HG03439 (cell line): ENCODE measurements around the gene IFRD1.
"Not testable (repeated sequence)": the region's sequence is repeated elsewhere in the genome, so short reads cannot be mapped to it uniquely, and the experiment has no call there.

Experiments
- ATAC-seq: cut with Tn5 transposase; IDR thresholded peaks from one replicate; pipeline ENCODE4 v1.9.1; 2021; ENCODE audit warnings: mild to moderate bottlenecking, moderate library complexity; ENCODE audit not compliant: unreplicated experiment

Gene IFRD1

DNA sequence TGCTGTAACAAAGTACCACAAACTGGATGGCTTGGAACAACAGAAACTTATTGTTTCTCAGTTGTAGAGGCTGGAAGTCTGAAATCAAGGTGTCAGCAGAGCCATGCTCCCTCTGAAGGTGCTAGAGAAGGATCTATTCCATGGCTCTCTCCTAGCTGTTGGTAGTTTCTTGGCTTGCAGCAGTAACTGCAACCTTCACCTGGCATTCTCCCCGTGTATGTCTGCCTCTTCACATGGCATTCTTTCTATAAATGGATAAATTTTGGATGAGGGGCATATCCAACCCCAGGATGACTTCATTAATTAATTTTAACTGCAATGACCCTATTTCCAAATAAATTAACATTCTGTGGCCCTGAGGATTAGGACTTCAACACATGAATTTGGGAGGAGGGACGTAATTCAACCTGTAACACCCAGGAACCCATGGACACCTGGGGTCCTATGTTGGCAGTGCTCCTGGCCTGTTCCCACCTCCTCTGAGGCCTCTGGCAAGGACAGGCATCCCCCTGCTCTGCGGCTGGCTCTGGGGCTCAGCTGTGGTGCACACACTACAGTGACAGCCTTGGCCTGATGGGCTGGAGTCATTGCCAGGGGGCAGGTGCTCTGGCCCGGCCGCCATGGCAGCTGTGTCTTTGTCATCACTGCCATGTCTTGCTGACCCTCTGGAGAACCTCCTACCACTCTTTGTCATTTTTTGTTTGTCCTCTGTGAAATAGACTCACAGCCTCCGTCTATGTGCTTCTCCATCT, 61.4 kb downstream of the IFRD1 start:
- ATAC-seq: no peak

DNA sequence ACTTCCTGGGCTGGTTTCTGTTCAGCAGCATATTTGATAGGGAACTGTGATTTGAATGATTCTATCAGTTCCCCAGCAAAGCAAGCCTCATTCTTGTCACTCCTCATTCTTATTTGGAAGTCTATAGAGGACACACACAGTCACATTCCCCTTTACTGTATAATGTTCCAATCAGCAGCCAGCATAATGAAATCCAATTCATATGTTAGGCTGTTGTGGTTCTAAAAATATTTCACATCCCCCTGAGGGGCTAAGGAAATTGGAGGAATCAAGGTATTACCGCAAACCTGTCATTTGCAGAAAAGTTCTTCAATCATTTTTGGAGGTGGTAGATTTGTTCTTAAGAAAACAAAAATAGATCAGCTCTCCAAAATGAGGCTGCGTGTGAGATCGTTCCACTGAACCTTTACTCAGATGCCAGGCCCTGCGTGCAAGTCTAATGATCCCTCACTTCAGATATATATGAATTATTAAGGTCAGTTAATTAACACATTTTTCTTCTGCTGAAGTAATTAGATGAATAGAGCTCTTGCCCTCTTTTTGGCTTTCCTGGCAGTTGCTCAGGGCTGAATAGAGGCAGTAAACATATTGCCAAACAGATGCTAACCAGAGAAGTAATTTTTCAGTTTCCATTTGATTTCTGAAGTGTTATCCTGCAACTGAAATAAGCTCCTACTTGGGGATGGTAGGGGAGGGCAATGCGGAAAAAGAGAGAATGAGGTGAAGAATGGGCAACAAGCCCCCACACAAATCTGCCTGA, 62.4 kb downstream of the IFRD1 start:
- ATAC-seq: no peak

DNA sequence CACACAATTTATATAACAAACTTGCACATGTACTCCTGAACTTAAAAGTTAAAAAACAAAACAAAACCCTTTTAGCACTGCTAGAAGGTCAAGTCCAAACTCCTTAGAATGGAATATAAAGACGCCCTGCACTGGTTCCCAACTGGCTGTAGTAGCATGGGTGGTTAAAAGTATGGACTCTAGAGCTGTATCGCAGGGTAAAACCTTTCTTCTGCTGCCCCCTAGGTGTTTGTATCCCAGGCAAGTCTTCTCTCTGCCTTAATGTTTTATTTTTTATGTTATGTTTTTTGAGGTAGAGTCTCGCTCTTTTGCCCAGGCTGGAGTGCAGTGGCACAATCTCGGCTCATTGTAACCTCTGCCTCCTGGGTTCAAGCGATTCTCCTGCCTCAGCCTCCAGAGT, 65.7 kb downstream of the IFRD1 start:
- ATAC-seq: no peak

DNA sequence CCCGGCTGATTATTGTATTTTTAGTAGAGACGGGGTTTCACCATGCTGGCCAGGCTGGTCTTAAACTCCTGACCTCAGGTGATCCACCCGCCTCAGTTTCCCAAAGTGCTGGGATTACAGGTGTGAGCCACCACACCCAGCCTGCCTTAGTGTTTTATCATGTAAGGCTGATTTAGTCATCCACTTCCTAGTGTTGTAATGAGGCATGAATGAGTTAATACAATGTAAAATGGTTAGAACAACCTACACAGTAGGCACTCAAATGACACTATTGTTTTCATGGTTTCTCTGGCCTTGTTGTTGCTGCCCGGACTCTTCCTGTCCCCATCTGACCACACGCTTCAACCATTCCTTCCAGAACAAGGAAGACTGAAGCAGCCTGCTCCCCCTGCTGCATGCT, 66.2 kb downstream of the IFRD1 start:
- ATAC-seq: not testable (repeated sequence)

DNA sequence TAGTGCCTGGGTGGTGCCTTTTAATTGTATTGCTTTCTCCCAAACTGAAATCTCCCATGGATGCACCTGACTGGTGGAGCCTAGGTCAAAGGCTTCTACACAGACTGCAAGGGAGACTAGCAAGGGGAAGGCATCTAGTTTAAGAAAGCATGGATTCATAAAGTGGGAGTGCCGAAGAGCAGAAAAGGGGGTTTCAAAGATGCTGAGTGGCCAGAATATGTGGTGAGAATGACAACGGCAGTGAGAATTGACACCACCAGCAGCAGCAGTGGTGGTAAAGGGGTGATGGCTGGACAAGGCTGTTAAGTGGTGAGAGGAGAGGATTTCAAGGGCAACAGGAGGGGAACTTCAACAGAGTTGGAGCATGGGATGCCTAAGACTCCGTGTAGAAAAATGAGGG, 67.2 kb downstream of the IFRD1 start:
- ATAC-seq: no peak

DNA sequence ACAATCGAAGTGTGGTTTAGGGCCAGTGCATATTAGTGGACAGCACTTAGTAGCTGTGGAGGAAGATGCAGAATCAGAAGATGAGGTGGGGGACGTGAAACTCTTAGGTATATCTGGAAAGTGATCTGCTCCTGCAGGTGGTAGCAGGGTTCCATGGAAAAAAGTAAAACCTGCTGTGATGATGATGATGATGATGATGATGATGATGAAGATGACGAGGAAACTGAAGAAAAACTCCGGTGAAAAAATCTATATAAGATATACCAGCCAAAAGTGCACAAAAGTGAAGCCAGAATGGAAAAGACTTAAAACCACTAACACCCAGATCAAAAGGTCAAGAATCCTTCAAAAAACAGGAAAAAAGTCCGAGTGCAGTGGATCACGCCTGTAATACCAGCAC, 70.5 kb downstream of the IFRD1 start:
- no peak for ATAC-seq

DNA sequence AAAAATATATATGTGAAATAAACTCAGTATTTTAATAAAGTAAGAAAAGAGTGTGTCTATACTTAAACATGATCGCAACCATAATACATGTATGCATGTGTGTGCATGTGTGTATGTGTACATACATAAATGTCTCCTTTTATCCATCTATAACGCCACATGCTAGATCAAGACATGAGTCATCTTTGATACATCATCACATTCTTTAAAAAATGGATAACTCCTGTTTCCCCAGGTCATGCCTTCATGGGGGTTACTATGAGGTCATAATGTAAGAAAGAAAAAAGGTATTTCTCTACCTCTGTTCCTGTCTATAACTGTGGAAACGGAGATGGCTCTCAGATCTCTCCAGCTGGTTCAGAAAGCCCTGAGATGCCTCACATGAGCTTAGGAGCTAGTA, 71.7 kb downstream of the IFRD1 start:
- ATAC-seq: no peak

DNA sequence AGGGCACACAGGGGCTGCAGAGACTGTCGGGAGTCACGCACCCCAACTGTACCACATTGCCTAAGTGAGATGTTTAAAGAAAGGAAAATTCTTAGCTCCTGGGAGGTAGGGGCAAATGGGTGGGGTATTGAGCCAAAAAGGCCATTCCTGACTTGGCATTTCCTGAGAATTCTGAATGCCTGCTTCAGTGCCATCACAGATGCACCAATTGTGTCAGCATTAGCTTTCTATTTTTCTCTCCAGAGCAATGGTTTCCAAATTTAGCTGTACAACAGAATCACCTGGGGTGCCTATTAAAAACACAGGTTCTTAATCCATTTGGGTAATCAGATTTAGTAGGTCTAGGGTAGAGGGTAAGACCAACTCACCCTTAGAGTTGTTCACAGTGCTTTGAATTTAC, 73.6 kb downstream of the IFRD1 start:
- ATAC-seq: no peak
